Skin epidermis (tissue), 12 donors: ENCODE measurements around the gene LYSMD2.

Source experiments
- H3K27ac ChIP-seq, 21 experiments: fragments of 200-600 bp; sonication (generic) in 11 of 21; one replicate each; pipeline ENCODE4 v1.5.0; 2020; ENCODE audit warnings: mild to moderate bottlenecking in 3 of 21, inconsistent platforms in 2 of 21, moderate library complexity in 2 of 21
- H3K4me3 ChIP-seq, 7 experiments: fragments of 200-600 bp; sonication (generic) in 2 of 7; one replicate each; pipeline ENCODE4 v1.5.0; 2020; ENCODE audit warnings: inconsistent platforms in 2 of 7, mild to moderate bottlenecking in 2 of 7, moderate library complexity in 1 of 7

Gene LYSMD2

DNA sequence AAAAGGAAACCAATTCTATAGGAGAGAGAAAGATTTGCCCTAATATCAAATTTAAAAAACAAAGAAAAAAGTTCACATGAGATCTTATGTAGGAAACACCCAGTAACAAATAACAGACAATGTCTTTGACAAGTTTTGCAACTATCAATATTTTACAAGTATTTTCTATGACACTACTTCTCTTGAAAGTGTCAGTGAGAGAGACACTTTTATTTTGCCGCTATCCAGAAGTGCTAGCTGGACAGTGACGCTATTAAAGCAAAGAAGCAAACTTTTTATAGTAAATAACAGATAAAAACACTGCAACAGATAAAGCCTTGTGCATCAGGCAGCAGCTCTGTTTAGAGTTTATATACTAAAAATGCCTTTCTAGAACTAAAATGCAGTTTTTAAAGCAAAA lies 13.3 kb downstream of the LYSMD2 start:
- H3K4me3 ChIP-seq: no peak overlapping the region

DNA sequence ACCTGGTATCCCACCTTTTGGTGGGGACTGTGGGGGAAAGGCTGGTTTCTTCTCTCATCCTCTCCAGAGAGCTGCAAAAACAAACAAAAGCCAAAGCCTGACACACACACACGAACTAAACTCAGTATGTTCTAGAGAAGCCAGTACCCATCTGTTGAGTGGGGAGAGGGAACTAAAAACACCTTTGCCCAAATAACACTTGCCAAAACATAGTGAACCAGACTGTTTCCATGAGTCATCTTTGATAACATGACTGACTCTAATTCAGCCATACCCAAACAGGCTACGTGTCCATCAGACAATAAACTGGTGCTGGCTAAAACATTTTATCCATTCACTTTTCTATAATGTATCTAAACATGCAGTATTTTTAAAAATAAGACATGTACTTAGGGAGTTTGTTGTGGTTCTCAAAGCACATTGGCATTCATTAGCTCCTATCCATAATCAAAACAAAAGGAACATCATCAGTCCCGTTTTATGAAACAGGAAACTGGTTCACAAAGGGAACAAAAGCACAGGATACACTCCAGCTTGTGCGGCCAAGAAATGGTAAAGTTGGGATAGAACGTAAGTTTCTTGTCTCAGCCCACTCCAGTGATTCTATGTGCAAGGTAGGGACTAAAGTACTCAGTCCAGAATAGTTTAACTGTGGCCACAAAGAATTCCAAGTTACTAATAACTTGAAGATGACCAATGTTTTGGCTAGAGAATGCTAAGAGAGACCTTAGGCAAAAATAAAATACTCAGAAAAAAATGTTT lies 16.1 kb downstream of the LYSMD2 start:
- peak overlapping the region in 1 of 21 experiments; percentile 6 for H3K27ac ChIP-seq
- H3K4me3 ChIP-seq: no peak overlapping the region

More for the DNA sequence above, 13.3 kb downstream of the LYSMD2 start:
- H3K27ac ChIP-seq: peak overlapping the region in 1 of 21 experiments; percentile 2

DNA sequence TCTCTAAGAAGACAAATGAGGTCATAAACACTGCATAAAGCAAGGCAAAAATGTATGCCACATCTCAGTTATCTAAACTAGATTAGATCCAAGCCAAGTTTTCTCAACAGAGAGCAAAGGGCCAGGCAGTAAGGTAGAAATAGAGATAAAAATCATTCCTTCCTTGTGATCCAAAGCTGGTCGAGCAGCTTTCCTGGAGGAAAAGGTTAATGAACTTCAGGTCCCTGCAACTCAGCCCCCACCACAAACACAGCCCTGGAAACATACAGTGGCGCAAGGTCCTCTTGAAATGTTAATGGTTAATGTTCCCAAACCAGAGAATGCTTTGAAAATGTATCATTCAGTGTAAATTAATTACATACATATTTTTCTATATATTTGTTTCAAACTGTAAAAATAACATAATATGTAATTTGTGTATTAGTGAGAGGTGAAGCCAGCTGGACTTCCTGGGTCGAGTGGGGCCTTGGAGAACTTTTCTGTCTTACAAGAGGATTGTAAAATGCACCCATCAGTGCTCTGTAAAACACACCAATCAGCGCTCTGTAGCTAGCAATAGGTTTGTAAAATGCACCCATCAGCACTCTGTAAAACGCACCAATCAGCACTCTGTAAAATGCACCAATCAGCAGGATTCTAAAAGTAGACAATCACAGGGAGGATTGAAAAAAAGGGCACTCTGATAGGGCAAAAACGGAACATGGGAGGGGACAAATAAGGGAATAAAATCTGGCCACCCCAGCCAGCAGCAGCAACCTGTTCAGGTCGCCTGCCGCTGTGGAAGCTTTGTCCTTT lies 17.1 kb downstream of the LYSMD2 start:
- Histone ChIP-seq H3K4me3 (no peak overlapping the region), H3K27ac (no peak overlapping the region)

DNA sequence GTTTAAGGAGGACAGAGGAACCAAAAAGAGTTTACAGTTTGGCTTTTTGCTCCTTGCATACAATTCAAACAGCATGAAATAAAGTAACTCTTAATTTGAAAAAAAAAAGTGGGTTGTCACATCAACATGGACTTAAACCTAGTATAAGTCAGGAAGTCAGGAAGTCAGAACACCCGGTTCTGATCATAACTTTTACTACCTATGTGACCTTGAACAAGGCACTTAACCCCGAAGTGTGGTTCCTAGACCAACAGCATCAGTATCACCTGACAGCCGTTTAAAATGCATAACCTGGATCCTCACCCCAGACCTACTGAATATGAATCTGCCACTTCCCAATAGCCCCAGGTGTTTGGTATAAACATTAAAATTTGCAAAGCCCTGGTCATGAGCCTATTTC lies 18.7 kb downstream of the LYSMD2 start:
- no peak overlapping the region for H3K27ac ChIP-seq
- no peak overlapping the region for H3K4me3 ChIP-seq

DNA sequence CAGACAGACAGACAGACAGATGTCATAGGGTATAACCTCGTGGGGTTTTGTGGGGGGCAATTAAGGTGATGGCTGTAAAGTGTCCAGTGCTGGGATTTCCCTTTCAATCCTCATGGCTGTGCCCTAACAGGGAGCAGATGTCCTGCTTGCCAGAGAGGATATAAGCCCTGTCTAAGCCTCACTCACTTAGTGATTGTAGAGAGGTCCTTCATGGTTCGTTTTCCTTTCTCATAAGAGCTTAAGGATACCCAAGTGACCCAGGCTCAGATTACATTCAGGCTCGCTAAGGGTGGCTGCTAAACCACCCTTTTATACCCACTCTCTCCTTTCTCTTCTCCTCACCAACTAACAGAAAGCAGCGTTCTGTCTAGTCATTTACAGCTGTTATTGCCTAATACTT lies 19.2 kb downstream of the LYSMD2 start:
- H3K4me3 ChIP-seq: no peak overlapping the region
- H3K27ac ChIP-seq: no peak overlapping the region

DNA sequence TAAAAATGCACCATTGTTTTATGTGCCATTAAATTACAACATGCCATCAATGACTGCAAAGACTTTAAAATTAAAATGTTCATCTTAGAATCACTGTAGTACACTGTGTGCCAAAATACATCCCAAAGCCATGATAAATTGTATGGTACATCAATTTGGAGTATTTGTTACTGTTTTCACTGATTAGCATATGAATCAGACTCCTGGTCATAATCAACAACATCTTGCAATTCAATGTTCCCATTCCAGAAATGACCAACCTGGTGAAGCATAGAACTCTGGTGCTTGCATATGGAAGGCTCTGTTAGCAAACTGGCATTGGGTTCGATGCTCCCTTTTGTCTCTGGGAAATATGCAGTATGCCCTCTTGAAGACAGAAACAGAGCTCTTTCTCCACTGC lies 22.5 kb downstream of the LYSMD2 start:
- no peak overlapping the region for H3K27ac ChIP-seq
- no peak overlapping the region for H3K4me3 ChIP-seq

DNA sequence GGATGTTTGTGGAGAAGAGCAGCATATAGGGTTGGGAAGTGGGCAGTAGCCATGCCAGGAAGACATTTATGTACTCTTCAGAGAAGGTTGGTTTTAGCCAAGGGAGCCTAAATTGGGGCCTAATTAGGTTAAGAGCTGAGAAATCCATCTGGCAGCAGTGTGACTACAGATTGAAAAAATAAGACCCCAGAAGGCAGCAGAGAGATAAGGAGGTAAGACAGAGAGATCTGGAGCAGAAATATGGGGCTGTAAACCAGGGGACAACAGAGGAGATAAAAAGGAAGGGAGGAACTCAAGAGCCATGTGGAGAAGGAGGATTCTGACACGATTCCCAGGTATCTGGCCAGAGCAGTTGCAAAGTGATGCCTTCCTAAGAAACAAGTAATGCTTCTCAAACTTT lies 23.3 kb downstream of the LYSMD2 start:
- no peak overlapping the region for H3K4me3 ChIP-seq

DNA sequence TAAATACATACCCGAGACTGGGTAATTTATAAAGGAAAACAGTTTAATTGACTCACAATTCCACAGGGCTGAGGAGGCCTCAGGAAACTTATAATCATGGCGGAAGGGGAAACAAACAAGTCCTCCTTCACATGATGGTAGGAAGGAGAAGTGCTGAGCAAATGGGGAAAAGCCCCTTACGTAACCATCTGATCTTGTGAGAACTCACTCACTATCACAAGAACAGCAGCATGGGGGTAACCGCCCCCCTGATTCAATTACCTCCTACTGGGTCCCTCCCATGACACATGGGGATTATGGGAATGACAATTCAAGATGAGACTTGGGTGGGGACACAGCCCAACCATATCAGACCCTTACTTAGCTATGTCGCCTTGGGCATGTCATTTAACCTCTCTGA lies 28.4 kb downstream of the LYSMD2 start:
- H3K27ac ChIP-seq: no peak overlapping the region
- no peak overlapping the region for H3K4me3 ChIP-seq

More for the DNA sequence above, 23.3 kb downstream of the LYSMD2 start:
- no peak overlapping the region for H3K27ac ChIP-seq

DNA sequence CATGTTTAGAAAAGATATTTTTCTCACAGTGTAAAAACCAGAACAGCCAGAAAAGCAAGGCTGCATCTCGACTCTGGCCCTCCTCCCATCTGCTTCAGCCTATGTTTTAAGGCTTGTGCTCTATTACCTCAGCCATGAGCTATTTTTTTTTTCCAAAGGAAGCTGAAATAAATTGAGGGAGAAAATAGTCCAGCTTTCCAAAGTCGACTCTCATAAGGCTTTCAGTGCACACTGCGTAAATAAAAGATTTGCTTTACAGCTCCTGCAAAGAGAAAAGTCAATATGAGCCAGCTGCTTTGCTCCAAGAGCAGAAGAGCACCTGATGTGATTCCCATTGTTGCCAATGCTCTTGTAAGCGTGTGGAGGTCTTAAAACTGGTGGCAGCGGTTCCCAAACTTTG lies 29.4 kb downstream of the LYSMD2 start:
- no peak overlapping the region for H3K27ac ChIP-seq
- no peak overlapping the region for H3K4me3 ChIP-seq

DNA sequence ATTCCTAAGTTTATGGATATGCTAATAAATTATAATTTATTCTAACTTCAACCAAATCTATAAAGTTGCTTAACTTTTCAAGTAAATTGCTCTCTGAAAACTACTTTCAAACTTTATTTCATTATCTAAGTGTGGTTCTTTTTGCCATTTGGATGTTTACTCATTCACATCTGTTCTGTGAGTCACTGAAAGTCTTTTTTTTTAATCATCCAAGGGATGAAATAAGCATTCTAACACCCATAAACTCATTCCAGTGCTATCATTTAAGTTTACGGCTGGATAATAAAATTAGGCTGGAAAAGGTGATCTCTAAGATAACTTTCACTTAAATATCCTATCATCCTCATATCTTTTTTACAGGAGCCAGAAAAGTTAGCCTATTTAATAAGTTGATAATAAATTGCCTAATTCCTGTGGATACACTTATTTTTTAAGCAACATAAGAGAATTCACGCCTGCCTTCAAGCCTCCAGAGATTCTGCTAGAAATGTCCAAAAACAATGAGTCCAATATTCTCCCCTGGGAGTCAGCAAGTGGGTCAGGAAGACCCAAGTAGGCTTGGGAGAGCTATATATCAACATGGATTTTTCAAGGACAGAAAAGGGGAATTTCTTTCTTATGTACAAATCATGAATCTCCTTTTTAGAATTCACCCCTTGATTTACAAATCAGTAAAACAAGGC lies 30.4 kb downstream of the LYSMD2 start:
- H3K4me3 ChIP-seq: no peak overlapping the region
- peak overlapping the region in 1 of 21 experiments; percentile 13 for H3K27ac ChIP-seq

DNA sequence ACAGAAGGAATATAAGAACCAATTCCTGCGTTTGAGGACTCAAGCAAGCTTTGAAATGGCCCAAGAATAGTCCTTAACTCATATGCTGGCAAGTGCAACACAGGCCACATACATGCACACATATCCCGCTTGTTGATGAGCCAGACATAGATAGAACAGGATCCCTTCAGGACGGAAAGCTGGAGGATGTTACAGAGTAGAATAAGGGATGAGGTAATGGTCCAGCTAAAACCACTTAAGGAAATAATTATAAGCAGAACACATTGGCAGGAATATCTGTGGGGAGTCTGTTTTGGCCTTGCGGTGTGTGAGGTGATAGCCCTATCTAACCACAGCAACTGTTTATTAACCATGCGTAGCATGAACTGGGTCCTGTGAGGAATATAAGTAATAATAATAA lies 31.2 kb downstream of the LYSMD2 start:
- no peak overlapping the region for H3K27ac ChIP-seq
- H3K4me3 ChIP-seq: no peak overlapping the region

DNA sequence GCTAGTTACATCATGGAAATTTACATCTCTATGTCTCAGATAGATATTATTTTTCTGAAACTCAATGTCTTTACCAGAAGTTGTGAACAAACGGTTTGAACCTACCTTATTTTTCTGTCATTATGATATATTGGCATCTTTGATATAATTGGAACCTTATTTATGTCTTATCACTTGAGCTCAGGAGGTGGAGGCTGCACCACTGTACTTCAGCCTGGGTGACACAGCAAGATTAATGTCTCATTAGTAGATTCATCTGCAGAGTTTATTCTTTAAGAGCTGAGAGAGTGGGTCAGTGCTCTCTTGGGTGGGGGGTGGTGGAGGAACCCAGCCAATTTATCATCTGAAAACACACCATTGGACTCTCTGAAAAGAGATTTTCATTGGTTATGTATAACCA lies 34.7 kb downstream of the LYSMD2 start:
- Histone ChIP-seq H3K27ac (no peak overlapping the region), H3K4me3 (no peak overlapping the region)

DNA sequence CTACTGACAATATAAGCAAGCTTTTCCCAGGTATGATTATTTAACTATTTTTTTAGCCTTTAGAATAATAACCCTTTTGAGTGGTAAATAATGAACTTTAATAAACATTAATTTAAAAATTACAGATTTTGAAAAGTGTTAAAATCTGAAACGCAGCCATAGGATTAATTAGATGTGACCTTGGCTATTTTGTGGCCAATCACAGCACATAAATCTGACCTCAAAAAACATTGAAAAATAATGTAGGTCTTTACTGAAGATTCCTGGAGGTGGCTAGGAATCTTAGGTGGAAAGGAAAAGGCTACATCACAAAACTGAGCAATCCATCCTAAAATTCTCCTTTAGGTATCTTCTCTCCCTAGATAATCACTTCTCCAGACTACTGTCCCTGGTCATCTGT lies 38.1 kb downstream of the LYSMD2 start:
- no peak overlapping the region for H3K27ac ChIP-seq
- no peak overlapping the region for H3K4me3 ChIP-seq

DNA sequence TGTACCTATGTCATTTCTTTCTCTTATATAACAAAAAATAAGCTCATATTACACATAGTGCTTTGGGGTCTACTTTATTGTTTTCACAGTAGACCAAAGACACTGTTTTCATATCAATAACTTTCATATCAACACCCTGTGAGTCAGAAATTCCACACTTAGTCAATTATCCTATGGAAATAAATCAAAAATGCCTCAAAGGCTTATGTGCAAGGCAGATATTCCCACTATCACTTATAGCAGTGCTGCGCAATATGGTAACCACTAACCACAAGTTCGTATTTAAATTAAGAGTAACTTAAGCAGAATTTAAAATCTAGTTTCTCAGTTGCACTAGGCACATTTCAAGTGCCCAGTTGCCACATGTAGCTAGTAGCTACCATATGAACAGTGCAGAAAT lies 40.3 kb downstream of the LYSMD2 start:
- no peak overlapping the region for H3K4me3 ChIP-seq
- no peak overlapping the region for H3K27ac ChIP-seq

DNA sequence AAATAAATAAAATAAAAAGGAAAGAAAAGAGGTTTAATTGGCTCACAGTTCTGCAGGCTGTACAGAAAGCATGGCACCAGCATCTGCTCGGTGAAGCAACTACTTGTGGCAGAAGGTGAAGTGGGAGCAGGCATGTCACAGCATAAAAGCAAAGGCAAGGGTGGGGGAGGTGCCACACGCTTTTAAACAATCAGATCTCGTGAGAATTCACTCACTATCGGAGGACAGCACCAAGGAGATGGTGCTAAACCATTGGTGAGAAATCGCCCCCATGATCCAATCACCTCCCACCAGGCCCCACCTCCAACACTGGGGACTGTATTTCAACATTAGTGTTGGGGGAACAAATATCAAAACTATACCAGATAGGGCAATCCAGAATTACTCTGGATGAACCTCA lies 40.9 kb downstream of the LYSMD2 start:
- no peak overlapping the region for H3K27ac ChIP-seq
- H3K4me3 ChIP-seq: no peak overlapping the region

DNA sequence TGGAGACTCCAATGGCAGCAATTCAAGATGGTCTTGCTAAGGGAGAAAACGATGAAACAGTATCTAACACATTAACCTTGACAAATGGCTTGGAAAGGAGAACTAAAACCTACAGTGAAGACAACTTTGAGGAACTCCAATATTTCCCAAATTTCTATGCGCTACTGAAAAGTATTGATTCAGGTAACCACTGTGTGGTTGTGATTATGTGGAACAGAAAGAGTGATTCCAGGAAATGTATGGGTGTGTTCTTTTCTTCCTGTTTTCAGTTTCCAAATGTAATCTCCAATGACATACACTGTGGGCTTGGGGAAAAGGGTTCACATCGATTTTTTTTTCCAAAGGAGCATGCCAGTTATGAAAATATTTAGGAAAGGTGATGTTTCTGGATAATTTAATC lies 45.3 kb downstream of the LYSMD2 start:
- H3K4me3 ChIP-seq: no peak overlapping the region
- H3K27ac ChIP-seq: no peak overlapping the region

DNA sequence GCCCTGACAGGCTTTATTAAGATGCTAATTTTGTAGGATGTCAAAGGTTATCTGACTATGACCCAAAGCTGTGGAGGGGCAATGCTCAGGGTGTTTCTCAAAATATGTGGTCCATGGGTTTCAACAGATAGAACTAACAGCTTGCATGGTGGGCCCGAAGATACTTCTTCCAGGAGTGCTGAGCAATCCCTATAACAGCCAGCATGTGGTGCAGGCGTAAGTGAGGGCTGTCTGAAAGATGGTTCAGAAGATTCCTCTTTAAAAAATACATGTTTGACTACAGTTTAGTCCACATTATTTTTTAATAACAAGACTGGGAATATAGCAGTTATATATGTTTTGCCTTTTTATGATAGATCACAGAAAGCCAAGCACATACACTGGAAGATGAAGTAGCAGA lies 48.6 kb downstream of the LYSMD2 start:
- Histone ChIP-seq H3K27ac (no peak overlapping the region), H3K4me3 (no peak overlapping the region)

DNA sequence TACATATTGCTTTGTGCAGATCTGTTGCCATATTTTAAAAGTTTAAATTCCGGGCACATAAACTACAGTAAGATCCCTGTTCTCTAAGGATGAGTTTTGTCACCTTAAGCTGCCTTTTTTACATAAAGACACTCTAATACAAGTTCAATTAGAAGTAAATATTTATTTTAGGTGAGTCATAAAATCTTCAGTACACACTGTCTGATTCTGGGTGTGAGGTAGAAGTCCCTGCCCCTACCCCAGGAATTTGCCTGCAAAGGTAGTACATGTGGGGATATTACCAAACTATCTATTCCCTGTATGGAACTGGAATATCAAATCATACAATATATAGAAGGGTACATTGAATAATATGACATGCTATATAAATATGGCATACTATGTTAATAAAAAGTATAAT lies 49.9 kb downstream of the LYSMD2 start:
- H3K27ac ChIP-seq: no peak overlapping the region
- no peak overlapping the region for H3K4me3 ChIP-seq

DNA sequence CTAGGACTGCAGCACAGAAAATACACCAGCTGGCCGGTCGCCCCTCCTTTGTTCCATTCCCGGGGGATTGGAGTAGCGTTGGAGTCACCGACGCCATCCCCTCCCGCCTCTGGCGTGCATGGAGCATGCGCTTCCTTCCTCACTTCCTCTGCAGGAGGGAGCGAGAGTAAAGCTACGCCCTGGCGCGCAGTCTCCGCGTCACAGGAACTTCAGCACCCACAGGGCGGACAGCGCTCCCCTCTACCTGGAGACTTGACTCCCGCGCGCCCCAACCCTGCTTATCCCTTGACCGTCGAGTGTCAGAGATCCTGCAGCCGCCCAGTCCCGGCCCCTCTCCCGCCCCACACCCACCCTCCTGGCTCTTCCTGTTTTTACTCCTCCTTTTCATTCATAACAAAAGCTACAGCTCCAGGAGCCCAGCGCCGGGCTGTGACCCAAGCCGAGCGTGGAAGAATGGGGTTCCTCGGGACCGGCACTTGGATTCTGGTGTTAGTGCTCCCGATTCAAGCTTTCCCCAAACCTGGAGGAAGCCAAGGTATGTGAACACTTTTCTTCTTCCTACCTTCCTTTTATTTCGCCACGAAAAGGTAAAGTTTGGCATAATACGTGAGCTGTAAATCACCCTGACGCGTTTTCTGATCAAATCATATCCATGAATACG lies 56.0 kb downstream of the LYSMD2 start, which contains the start of gene SCG3:
Gene SCG3 (plus strand): TSS at position 201 of the 661 bp plus-strand sequence. CDS start 253 bp downstream, at position 454.
- Histone ChIP-seq H3K27ac (no peak within 1 kb of the TSS), H3K4me3 (no peak within 1 kb of the TSS)

DNA sequence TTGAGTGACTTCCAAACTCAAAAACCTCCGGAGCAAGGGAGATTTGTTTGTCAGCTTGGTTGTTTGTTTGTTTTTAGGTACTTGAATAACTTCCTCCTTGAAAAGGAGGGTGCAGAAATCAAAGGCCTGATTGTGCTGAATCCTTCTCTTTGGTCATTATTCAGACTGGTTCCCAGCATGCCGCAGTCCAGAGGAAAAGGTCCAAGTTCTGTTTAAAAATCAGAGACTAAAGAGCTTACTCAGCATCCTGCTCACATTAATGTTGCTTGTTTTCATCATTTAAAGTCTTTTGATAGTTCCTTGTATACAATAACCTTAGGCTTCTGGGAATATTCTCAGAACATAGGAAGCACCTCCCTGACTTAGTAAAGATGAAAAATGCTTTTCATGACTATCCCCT lies 57.1 kb downstream of the LYSMD2 start:
- no peak overlapping the region for H3K4me3 ChIP-seq

More for the DNA sequence above, 57.1 kb downstream of the LYSMD2 start:
- no peak overlapping the region for H3K27ac ChIP-seq
